ENCODE measurements around the gene DDX10.
"Not testable (repeated sequence)": the region's sequence is repeated elsewhere in the genome, so short reads cannot be mapped to it uniquely, and the experiment has no call there.

Gene DDX10

DNA sequence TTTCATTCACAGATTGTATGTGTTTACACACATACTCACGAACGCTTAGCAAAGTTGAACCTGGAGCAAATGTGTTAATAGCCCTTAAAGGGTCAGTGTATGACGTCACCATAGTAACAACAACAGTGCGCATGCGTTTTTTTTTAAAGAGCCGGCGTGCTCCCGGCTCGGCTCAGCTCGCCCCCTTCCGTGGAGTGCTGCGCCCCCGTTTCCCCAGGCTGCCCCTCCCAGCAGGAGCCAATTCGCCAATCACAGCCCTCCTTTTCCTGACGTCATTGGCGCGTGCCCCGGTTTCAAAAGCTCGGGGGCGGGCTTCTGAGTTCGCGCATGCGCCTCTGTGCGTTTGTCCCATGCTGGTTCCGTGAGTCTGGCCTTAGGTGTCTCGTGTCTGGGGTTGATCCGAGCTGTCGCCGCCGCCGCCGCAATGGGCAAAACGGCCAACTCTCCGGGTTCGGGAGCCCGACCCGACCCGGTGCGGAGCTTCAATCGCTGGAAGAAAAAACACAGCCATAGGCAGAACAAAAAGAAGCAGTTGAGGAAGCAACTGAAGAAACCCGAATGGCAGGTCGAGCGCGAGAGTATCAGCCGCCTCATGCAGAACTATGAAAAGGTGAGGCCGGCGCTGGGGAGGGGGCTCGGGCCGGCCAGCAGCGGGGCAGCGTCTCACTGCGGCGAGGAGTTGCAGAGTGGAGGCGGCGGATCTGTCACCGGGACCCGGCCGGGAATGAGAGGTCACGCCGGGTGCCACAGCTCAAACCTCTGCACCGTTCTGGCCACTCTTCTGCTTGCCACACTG is at the start of gene DDX10:
Gene DDX10 (plus strand): TSS at position 340 of the 796 bp plus-strand sequence. CDS start 85 bp downstream, at position 425.
- peak; percentile 99 for DNase-seq

DNA sequence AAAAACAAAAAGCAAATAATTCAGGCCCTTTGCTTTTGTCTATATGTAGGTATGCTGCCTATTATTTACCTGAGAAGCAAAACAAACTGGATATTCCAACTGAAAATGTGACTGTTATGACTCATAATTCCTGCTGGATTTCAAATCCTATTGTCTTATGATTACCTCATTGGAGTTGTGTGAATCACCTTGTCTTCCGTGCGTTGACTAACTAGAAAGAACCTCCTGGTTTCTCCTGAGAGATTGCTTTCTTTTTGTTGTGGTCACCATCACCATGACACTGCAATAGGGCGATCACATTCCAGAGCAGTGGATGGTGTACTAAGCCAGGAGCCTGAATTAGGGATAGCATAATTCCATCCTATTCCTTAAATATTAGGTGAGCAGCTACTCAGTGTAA is 48.3 kb upstream of the DDX10 start:
- no peak for DNase-seq

DNA sequence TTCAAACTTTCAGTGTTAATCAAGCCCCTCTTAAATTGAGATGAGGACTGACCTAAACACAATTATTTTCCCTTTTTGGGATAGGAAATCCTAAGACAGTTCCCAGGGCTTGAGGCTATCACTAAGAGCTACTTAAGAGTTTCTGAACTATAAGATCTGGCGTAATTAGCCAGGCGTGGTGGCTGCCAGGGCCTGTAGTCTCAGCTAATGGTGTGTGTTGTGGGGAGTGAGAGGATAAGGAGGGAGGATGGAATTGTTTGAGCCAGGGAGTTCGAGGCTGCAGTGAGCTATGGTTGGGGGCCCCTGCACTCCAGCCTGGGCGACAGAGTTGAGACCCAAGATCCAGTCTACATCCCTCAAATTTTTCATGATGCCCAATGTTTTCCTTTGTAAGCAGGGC is 47.8 kb upstream of the DDX10 start:
- DNase-seq = no peak

DNA sequence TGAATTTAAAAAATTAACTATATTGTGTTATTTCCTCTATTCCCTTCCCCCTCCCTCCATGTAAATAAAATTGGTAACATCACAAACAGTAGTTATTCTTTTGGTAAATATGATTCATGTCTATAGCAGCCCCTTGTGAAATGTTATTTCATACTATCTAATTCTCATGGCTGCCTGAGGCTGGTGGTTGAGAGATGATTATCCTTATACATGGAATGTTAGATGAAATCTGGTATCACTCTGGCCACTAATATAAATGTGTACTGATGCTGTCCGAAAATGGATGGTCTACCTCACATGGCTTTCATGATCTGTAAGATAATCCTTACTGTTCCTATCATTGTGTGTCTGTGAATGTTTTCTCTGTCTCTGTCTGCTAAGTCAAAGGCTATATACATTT is 46.3 kb upstream of the DDX10 start:
- no peak for DNase-seq

DNA sequence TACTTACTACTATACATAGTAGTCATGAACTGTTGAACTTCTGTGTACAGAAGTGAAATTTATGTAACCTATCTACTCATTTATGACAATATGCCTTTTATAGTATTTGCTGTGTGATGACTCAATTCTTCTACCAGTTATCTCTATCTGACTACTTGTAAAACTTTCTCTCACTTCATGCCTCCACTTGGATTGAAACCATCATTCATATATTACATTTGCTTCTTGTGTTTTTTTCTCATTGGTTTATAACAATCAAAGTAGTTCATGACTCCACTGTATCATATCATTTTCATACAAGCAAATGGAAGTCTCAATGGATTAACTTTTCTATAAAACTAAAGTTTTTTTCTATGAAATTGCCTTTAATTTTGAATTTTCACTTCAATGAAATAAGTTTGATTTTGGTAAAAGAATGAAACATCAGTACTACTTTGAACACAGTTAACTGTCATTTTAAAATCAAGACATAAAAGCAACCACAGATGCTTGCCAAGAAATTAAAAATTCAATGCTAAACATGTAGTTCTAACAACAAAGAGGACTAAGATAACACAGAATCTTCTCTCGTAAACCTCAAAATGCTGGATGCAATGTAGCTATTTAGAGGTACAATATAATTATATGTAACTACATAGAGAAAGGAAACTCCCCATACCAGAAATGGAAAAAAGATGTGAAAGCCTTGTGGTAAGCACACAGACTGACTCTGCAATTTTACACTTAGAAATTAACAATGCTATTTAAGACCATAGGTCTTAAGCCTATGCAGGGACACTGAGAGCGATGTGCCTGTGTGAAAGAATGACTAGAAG is 43.7 kb upstream of the DDX10 start:
- DNase-seq = no peak

DNA sequence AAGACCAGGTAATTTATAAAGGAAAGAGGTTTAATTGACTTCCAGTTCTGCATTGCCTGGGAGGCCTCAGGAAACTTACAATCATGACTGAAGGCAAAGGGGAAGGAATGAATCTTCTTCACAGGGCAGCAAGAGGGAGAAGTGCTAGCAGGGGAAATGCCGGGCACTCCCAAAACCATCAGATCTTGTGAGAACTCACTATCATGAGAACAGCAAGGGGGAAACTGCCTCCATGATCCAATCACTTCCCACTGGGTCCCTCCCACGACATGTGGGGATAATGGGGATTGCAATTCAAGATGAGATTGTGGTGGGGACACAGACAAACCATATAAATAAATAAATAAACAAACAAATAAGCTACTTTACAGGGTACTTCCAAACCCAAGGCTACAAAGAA is 42.5 kb upstream of the DDX10 start:
- no peak for DNase-seq

DNA sequence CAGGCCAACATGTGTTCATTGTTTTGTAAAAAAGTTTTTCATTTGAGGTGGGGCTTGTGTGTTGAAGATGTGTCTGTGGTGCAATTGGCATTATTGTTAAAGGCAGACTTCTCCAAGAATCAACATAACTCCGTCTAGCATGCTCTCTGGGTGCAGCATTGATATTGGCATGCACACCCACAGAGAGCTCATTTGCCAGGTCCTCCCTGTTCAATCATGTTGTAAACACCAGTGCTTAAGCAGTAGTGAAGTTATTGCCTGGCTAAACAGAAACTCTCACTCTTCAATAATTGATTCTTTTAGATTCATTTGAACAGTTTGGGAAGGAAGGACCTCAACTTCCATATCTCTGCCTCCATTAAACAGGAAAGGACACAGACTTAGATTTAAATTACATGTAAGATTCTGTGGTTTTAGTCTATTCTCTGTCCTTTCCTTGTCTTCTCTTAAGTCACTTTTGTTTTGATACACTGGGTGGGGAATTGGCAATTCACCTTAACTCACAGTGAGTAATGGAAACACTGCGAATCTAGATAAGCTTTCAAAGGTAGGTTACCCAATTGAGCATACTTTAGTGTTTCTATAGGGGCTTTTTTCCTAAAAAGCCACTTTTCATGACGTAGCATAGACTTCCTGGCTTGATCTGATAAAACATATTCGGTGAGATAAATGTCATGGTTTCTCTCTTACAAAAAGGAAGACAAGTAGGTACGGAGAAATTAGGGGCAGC is 40.5 kb upstream of the DDX10 start:
- DNase-seq = no peak

DNA sequence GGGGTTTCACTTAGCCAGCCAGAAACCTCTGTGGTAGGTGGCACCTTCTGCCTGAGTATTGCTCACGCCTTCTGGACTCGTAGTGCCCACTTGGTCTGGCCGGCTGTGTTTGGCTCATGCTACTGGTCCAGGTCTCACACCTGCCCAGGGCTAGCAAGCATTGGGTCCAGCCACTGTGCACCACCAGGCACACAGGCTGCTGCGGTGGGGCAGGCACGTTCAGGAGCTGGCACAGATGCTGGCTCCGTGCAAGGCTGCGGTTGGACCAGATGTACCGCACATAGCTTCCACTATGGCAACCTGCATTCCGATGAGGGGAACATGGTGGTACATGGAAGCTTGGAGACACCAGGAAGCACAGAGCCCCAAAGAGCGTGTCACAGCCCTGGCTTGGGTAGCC is 36.5 kb upstream of the DDX10 start:
- DNase-seq = no peak

DNA sequence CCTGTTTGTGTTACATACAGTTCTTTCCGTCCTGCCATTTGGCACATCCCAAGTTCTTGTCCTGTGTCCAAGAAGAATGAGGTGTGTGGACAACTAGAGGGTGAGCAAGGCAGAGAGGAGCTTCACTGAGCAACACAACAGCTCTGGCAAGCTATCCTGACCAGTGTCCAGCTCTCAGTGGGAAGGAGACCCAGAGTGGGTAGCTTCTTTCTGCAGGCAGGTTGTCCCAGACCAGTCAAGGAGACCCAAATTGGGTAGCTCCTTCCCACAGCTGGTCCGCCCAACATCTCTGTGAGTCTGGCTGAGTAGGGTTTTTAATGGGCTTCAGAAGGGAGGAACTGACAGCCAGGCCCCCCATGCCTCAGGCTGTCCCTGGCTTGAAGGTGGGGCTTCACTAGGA is 36.1 kb upstream of the DDX10 start:
- no peak for DNase-seq

DNA sequence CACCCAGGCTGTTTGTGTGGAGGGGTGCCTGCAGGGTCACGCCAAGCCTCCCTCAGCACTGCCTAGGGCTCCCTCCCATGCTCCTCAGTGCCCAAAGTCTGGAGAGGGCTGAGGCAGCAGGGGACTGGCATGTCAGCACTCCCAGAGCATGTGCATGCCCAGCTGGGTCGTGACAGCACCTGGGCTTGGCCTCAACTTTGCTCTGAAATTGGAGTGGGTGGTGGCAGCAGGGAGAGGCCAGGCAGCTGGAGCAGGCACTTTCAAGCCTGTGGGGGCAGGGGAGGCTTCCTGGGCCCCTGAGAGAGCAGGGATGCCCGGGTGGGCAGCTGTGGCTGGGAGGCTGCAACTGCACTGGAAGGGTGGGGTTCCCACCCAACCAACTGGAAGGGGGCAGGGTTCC is 35.6 kb upstream of the DDX10 start:
- no peak for DNase-seq

DNA sequence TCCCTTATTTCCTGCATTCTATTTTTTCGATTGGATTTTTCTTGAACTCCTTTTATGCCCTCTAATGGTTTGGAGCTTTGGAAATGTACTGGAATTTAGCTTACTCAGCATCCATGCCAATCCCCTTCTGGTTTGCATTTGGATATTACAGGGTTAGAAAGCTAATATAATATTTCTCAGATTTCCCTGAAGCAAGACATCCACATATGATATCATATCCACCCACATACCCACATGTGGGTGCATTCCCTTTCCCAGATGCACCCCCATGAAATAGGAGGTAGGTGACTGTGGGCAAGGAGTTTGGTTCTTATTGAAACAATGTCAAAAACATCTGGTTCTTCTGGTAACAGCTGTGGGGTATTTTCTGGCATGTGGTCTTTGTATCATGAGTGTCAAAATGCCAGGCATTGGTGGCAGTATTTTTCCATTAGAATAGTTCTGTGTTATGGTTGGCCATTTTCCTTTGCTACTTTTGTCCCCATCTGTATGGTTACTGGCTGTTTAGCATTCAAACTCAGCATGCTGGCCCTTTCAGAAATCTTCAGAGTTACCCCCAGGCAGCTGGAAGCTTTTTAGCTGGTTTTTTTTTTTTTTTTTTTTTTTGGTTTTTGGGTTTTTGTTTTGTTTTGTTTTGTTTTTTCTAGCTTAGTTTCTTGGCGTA is 32.7 kb upstream of the DDX10 start:
- no peak for DNase-seq

DNA sequence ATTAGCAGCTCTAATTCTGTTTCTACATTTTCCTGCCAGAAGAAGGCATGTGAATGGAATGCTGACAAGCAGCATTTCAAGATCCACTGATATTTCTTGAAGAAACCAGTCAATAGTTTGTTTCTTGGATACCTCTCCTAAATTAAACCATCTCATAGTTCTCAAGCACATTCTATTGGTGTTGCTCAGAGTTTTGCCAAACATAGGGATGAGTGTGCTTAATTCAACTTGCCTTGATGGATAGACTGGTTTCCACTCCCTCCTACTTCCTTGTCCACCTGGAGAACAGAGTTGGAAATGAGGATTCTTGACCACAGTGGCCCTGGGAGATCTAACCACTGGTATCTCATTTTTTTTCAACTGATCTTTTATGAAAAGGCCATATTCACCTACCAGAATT is 29.8 kb upstream of the DDX10 start:
- no peak for DNase-seq

DNA sequence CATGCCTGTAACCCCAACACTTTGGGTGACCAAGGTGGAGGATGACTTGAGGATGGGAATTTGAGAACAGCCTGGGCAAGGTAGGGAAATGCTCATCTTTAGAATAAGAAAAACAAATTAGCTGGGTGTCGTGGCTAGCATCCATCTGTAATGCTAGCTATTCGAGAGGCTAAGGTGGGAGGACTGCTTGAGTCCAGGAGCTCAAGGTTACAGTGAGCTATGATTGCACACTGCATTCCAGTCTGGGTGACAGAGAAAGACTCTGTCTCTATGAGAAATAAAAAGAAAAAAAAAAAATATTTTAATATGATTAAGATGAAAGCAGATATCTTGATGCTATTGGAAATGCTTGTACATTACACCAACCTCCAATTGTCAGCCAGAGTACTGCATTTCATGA is 28.6 kb upstream of the DDX10 start:
- no peak for DNase-seq

DNA sequence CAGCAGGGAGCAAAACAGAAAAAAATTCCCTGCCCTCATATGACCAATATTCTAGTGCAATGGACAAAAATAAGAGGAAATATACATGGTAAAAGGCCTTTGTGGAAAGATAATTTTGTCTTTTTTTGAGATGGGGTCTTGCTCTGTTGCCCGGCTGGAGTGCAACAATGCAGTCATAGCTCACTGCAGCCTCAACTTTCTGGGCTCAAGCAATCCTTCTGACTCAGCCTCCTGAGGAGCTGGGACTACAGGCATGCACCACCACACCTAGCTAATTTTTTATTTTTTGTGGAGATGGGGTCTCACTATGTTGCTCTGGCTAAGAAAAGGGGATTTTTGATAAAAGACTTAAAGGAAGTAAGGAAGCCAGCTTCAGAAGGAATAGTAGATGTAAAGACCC is 25.7 kb upstream of the DDX10 start:
- DNase-seq = no peak

DNA sequence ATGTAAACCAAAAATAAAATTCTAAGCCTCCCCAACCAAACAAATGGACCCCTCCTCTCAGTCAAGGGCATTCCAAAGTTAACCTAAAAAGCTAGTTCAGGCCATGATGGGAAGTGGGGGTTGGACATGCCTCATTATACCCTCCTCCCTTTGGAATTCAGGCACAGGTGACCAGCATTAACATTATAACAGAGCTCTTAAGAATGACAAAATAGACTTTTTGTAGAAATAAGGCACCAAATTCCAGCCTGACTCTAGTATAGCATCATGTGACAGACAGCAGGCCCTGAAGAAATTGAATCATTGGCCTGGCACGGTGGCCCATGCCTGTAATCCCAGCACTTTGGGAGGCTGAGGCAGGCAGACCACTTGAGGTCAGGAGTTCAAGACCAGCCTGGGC is 23.1 kb upstream of the DDX10 start:
- not testable (repeated sequence) for DNase-seq

DNA sequence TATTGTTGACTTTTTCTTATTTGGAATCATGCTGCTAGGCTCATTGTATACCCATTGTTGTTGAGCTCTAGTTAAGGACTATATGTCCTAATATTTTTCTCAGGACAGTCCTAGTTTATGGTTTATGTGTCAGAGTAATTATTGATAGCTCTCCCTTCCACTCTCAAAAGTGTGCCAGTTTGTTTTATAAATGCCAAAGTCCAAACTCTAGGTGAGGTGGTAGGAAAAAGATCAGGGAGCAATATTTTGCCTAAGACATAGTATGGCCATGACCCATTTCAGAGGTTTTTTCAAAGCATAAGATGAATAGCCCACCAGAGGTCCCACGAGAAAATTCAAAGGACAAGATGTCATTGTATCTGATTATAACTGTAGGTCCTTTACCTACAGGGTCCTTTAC is 20.9 kb upstream of the DDX10 start:
- no peak for DNase-seq

DNA sequence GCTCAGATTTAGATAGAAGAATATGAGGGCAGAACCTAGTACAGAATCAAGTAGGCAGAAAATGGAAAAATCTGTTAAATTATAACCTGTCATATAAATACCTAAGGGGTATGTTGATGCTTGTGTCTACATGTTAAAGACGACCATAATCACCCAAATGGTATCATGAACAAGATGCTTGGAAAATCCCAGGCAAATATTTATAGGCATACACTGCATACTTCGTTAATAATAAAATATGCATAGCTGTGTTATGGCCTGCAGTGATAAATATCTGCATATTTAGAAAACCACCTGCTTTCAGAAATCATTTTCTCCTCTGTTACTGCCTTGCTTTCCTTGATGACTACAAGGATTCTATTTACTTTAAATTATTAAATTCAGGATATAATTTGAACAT is 18.9 kb upstream of the DDX10 start:
- DNase-seq = no peak

DNA sequence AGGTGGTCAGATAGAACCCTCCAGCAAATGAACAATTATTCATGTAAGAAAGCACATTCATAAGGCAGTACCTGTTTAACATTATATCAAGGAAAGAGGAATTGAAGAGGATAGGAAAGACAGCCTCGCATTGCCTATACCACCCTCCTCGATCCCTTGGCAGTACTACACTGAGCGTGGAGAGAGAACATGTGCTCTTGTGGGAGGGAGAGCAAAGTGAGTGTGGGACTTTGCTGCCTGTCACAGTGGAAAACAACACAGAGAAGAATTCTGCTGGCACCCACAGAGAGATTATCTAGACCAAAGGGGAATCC is 17.5 kb upstream of the DDX10 start:
- no peak for DNase-seq

DNA sequence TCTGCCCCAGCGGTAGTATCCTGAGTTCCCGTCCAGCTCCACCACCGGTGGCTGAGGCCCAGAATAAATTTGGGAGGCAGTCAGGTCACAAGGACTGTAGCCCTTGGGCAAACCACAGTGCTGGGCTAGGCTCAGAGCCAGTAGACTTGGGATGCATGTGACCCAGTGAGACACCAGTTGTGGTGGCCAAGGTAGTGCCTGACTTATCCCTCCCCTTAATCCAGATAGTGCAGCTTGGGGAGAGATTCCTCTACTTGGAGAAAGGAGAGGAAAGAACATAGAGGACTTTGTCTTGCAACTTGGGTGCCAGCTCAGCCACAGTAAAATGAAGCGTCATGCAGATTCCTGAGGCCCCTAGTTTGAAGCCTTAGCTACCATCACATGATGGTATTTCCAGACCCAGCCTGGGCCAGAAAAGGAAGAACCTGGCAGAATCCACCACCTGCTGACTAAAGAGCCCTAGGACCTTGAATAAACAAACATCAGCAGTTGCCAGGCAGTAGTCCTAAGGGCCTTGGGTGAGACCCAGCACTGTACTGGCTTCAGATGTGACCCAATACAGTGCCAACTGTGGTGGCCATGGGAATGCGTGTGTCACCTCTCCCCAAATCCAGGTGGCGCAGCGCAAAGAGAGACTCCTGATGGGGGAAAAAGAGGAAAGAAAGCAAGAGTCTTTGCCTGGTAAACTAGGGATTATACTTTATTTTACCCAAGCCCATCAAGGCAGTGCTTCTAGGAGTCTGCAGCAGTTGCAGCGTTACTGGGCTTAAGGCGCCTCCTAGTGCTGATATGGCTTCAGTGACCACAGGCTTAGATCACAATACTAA is 17.0 kb upstream of the DDX10 start:
- DNase-seq = peak; percentile 59

DNA sequence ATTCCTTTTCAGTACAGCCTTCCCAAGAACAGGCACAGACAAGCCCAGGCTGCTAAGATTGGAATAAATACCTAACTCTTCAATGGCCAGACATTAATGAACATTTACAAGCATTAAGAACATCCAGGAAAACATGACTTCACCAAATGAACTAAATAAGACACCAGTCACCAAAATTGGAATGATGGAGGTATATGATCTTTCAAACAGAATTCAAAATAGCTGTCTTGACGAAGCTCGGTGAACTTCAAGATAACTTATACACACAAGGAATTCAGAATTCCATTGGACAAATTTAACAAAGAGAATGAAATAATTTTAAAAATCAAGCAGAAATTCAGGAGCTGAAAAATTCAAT is 16.4 kb upstream of the DDX10 start:
- no peak for DNase-seq

DNA sequence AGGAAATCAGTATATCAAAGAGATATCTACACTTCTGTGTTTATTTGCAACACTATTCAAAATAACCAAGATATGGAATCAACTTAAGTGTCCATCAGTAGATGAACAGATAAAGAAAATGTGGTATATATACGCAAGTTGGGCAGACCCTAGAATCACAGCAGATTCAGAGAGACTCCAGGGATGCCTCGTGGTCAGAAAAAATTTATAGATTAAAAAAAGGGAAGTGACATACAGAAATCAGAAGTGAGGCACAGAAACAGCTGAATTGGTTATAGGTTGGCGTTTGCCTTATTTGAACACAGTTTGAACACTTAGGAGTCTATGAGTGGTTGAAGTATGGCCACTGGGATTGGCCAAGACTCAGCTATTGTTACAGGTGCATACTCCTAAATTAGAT is 10.8 kb upstream of the DDX10 start:
- not testable (repeated sequence) for DNase-seq

DNA sequence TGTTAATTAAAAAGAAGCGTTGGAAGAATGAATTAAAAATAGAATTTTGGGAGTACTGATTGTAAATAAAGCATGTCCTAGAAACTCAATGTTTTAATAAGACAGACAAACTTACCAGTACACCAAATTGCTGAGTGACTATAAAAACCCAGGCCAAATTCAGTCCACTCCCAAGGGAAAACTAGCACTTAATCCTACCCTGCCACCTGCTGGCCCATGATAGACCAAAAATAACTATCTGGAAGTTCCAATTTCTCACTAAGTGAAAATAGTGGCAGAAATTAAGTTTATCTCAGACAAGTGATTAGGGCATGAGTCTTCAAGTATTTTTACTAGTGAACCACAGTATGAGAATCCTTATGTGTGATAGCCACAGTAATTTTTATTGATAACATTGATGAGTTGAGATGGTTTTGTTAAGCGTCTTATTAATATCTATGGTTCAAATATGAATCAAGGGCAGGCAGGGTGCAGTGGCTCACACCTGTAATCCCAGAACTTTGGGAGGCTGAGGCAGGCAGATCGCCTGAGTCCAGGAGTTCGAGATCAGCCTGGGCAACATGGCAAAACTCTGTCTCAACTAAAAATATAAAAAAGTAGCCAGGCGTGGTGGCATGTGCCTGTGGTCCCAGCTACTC is 9.8 kb upstream of the DDX10 start:
- peak; percentile 18 for DNase-seq
